Activated CD8-positive, alpha-beta T cell treated with anti-CD3 and anti-CD28 coated beads, Interleukin-2, amount 10 ng/mL, durations not matched to agents 7 days and 5 days (primary cell): ENCODE results near the gene PARPBP. TPM values are rescaled to one million over a fixed set of nuclear protein-coding genes. Genes with fewer than 3 reads are reported as not detected.
"Not testable (repeated sequence)": the region's sequence is repeated elsewhere in the genome, so short reads cannot be mapped to it uniquely, and the experiment has no call there.

ENCODE experiments used
- ATAC-seq: fragments of 150-1000 bp; cut with Tn5 transposase; one replicate; pipeline ENCODE4 v1.10.0; 2021; ENCODE audit warnings: moderate library complexity
- CTCF ChIA-PET: fragments of 350-600 bp; sonication (Branson Sonifier 250); formaldehyde crosslinking; loops from one replicate; lab custom pipeline; 2021; ENCODE audit warnings: antibody characterized with exemption; lab: Charles Lee
- POLR2A ChIA-PET: fragments of 350-600 bp; sonication (Branson Sonifier 250); formaldehyde crosslinking; loops from one replicate; lab custom pipeline; 2021; ENCODE audit warnings: antibody characterized with exemption; lab: Charles Lee
- DNase-seq: peaks from one replicate; pipeline ENCODE4 v3.0.0-alpha.2; 2020
- H3K27ac Mint-ChIP-seq: one replicate; pipeline ENCODE4 v1.8.0; 2021; ENCODE audit warnings: mild to moderate bottlenecking, mixed read lengths
- H3K27me3 Mint-ChIP-seq: one replicate; pipeline ENCODE4 v1.8.0; 2021; ENCODE audit warnings: low read depth, mixed read lengths
- H3K36me3 Mint-ChIP-seq: one replicate; pipeline ENCODE4 v1.8.0; 2021; ENCODE audit warnings: low read depth, mixed read lengths
- H3K4me1 Mint-ChIP-seq: one replicate; pipeline ENCODE4 v1.8.0; 2021; ENCODE audit warnings: low read depth, mixed read lengths
- H3K4me3 Mint-ChIP-seq: one replicate; pipeline ENCODE4 v1.8.0; 2021; ENCODE audit warnings: mild to moderate bottlenecking, mixed read lengths
- H3K9me3 Mint-ChIP-seq: one replicate; pipeline ENCODE4 v1.8.0; 2022; ENCODE audit warnings: mixed read lengths; ENCODE audit not compliant: insufficient read depth
- total RNA-seq, 2 experiments: library from RNA; stranded (reverse); gene quantifications; one replicate each; pipeline ENCODE4 v1.2.3, GENCODE V29; 2021

PARPBP gene
- total RNA-seq, 2 experiments from 2014 or later = 32.2 to 35.9 TPM

DNA sequence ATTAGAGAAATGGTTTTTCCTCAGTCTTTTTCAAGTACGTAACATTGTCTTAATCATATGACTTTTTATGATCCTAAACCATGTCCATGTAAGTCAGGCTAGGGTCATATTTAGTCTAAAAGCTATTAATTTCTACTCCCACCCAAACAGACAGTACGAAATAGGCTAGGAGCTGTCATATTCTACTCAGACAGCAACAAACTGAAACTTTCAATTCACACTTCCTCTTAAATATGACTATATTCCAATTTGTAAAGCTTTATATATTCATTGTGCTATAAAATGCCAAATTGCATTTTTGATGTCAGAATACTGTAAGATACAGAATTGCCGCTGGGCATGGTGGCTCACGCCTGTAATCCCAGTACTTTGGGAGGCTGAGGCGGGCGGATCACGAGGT is 3.6 kb upstream of the PARPBP start:
- no peak for DNase-seq
- no peak for ATAC-seq
- ChIA-PET POLR2A (interaction anchor here (1.5 kb wide), 1 partner anchor 55 kb away, joined by 4 read pairs; no protein-coding TSS in a partner anchor), CTCF (no interaction called here)
- Mint-ChIP-seq H3K36me3 (peaks cover 30% of the 10 kb centered on the region), H3K4me1 (peaks cover 19% of the 10 kb centered on the region), H3K27me3 (no peaks in the 10 kb centered on the region), H3K27ac (no peak overlapping the region), H3K9me3 (no peaks in the 10 kb centered on the region), H3K4me3 (no peak overlapping the region)

DNA sequence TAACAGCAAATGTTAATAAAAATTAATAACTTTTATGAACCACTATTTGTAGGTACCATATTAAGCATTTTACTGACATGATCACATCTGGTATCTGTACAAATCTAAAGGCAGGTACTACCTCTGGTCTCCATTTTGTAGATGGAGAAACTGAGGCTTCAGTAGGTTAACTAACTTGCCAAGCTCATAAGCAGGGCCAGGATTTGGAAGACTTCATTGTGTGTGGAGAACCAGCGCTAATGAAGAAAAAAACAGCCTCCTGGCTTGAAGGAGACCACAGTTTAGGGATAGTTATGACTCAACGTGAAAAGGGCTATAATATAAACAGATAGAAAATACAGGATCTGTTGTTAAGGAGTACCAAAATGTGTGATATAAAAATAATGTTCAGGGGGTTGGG is 1.1 kb upstream of the PARPBP start:
- Mint-ChIP-seq H3K36me3 (peaks cover 31% of the 10 kb centered on the region), H3K9me3 (no peaks in the 10 kb centered on the region), H3K4me1 (peaks cover 40% of the 10 kb centered on the region), H3K27me3 (no peaks in the 10 kb centered on the region), H3K4me3 (peak overlapping the region; percentile 84), H3K27ac (peak overlapping the region; percentile 50)
- POLR2A ChIA-PET = interaction anchor here (1.3 to 2.9 kb wide), 2 partner anchors 9 to 57 kb away, joined by 7 to 17 read pairs; partner anchors contain the start of gene WASHC3
- DNase-seq = no peak
- ATAC-seq = no peak
- CTCF ChIA-PET = interaction anchor here (1.8 kb wide), 1 partner anchor 9 kb away, joined by 5 read pairs; no protein-coding TSS in a partner anchor

DNA sequence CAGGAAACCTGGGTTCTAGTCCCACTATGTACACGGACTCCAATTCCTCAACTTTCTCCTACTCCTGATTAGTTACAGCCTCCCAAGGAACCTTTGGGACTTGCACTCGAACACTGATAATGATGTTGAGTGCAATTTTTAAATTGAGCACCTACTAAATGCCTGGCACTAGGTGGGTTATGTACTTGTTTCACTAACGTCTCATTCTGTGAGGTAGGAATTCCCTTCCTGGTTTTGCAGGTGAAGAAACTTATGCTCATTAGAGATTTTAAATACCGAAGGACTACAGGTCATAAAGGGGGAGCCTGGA is 536 bp downstream of the PARPBP start:
- Mint-ChIP-seq H3K4me3 (peak overlapping the region; percentile 84), H3K4me1 (peaks cover 44% of the 10 kb centered on the region), H3K36me3 (peaks cover 38% of the 10 kb centered on the region), H3K9me3 (no peaks in the 10 kb centered on the region), H3K27ac (peak overlapping the region; percentile 87), H3K27me3 (no peaks in the 10 kb centered on the region)
- POLR2A ChIA-PET = interaction anchor here (2.9 kb wide), 1 partner anchor 59 kb away, joined by 17 read pairs; the partner anchor contains the start of gene WASHC3
- no peak for DNase-seq
- ATAC-seq = no peak
- CTCF ChIA-PET = interaction anchor here (0.6 to 2.4 kb wide), 5 partner anchors 25 to 362 kb away, joined by 3 to 8 read pairs (median 5); no protein-coding TSS in a partner anchor

GRCh38 chr12:102120886-102121285 is 903 bp downstream of the PARPBP start:
- peak overlapping the region; percentile 87 for H3K27ac Mint-ChIP-seq
- H3K36me3 Mint-ChIP-seq = peaks cover 39% of the 10 kb centered on the region
- no peaks in the 10 kb centered on the region for H3K27me3 Mint-ChIP-seq
- no peaks in the 10 kb centered on the region for H3K9me3 Mint-ChIP-seq
- DNase-seq (peak; percentile 28), ATAC-seq (no peak)
- peaks cover 44% of the 10 kb centered on the region for H3K4me1 Mint-ChIP-seq
- H3K4me3 Mint-ChIP-seq = peak overlapping the region; percentile 84
- ChIA-PET CTCF (interaction anchor here (0.6 to 2.4 kb wide), 5 partner anchors 25 to 362 kb away, joined by 3 to 8 read pairs (median 5); no protein-coding TSS in a partner anchor), POLR2A (interaction anchor here (2.9 kb wide), 1 partner anchor 59 kb away, joined by 17 read pairs; the partner anchor contains the start of gene WASHC3)

DNA sequence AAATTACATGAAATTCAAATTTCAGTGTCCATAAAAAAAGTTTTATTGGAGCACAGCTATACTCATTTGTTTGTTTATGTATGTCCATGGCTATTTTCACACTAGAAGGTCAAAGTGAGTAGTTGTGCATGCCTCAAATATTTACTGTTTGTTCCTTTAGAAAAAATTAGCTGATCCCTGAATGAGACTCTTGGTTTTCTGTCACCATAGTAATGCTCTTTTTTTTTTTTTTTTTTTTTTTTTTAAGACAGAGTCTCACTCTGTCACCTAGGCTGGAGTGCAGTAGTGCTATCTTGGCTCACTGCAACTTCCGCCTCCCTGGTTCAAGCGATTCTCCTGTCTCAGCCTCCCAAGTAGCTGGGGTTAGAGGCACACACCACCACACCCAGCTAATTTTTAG is 1.3 kb downstream of the PARPBP start:
- not testable (repeated sequence) for DNase-seq, ATAC-seq, H3K27me3 Mint-ChIP-seq, H3K9me3 Mint-ChIP-seq
- CTCF ChIA-PET = interaction anchor here (1.9 to 2.4 kb wide), 3 partner anchors 26 to 181 kb away, joined by 4 to 8 read pairs (median 5); no protein-coding TSS in a partner anchor
- Mint-ChIP-seq H3K27ac (peak overlapping the region; percentile 87), H3K4me1 (peaks cover 42% of the 10 kb centered on the region), H3K4me3 (peak overlapping the region; percentile 84), H3K36me3 (peaks cover 39% of the 10 kb centered on the region)
- POLR2A ChIA-PET = interaction anchor here (2.9 kb wide), 1 partner anchor 60 kb away, joined by 17 read pairs; the partner anchor contains the start of gene WASHC3

DNA sequence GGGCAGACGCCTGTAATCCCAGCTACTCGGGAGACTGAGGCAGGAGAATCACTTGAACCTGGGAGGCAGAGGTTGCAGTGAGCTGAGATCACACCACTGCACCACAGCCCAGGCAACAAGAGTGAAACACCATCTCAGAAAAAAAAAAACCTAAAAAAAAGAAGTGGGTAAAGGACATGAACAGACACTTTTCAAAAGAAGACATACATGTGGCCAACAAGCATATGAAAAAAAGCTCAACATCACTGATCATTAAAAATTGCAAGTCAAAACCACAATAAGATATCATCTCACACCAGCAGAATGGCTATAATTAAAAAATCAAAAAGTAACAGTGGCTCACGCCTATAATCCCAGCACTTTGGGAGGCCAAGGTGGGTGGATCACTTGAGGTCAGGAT is 10.7 kb downstream of the PARPBP start:
- POLR2A ChIA-PET, CTCF ChIA-PET, H3K4me3 Mint-ChIP-seq, DNase-seq, H3K9me3 Mint-ChIP-seq, H3K27me3 Mint-ChIP-seq, ATAC-seq, H3K4me1 Mint-ChIP-seq, H3K27ac Mint-ChIP-seq: not testable (repeated sequence)
- H3K36me3 Mint-ChIP-seq = peaks cover 67% of the 10 kb centered on the region

- H3K4me3 Mint-ChIP-seq, H3K9me3 Mint-ChIP-seq, DNase-seq, CTCF ChIA-PET, H3K27ac Mint-ChIP-seq, POLR2A ChIA-PET, H3K27me3 Mint-ChIP-seq, H3K4me1 Mint-ChIP-seq, ATAC-seq: not testable (repeated sequence)
- H3K36me3 Mint-ChIP-seq = peaks cover 63% of the 10 kb centered on the region
Measured at GRCh38 chr12:102131442-102131841, 11.5 kb downstream of the PARPBP start.

- H3K27ac Mint-ChIP-seq, POLR2A ChIA-PET, ATAC-seq, H3K4me3 Mint-ChIP-seq, H3K9me3 Mint-ChIP-seq, H3K27me3 Mint-ChIP-seq, CTCF ChIA-PET, DNase-seq, H3K4me1 Mint-ChIP-seq: not testable (repeated sequence)
- peaks cover 74% of the 10 kb centered on the region for H3K36me3 Mint-ChIP-seq
Measured at GRCh38 chr12:102137619-102138018, 17.6 kb downstream of the PARPBP start.

- POLR2A ChIA-PET = not testable (repeated sequence)
Measured at GRCh38 chr12:102142866-102143373, 22.9 kb downstream of the PARPBP start.

DNA sequence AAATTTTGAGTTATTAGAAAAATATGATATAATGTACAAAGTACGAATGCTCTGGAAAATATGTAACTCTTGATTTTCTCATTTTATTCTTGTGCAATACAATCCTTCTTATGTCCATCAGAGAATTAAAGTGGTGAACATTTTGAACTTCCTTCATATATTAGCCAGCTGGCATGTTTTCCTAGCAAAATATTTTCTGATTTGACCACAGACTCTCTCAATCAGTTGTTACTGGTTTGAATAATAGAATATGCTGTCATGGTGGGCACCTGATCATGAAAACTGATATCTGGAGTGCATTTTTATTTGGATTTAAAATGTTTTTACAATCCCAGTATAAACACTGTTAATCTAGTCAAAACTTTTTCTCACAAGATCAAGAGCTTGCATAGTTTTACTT is 24.2 kb downstream of the PARPBP start:
- H3K4me3 Mint-ChIP-seq = no peak overlapping the region
- ChIA-PET POLR2A (no interaction called here), CTCF (no interaction called here)
- DNase-seq = no peak
- no peaks in the 10 kb centered on the region for H3K27me3 Mint-ChIP-seq
- H3K9me3 Mint-ChIP-seq = no peaks in the 10 kb centered on the region
- no peak for ATAC-seq
- peaks cover 14% of the 10 kb centered on the region for H3K4me1 Mint-ChIP-seq
- H3K36me3 Mint-ChIP-seq = peaks cover 56% of the 10 kb centered on the region
- H3K27ac Mint-ChIP-seq = no peak overlapping the region

More at GRCh38 chr12:102142866-102143373, 22.9 kb downstream of the PARPBP start:
- peaks cover 66% of the 10 kb centered on the region for H3K36me3 Mint-ChIP-seq
- H3K9me3 Mint-ChIP-seq, H3K27me3 Mint-ChIP-seq, ATAC-seq, DNase-seq, H3K27ac Mint-ChIP-seq, CTCF ChIA-PET, H3K4me3 Mint-ChIP-seq: not testable (repeated sequence)
- peaks cover 14% of the 10 kb centered on the region for H3K4me1 Mint-ChIP-seq

- Mint-ChIP-seq H3K36me3 (peaks cover 41% of the 10 kb centered on the region), H3K4me1 (peaks cover 12% of the 10 kb centered on the region)
- ATAC-seq, CTCF ChIA-PET, H3K4me3 Mint-ChIP-seq, POLR2A ChIA-PET, DNase-seq, H3K9me3 Mint-ChIP-seq, H3K27ac Mint-ChIP-seq, H3K27me3 Mint-ChIP-seq: not testable (repeated sequence)
Measured at GRCh38 chr12:102147062-102147587, 27.1 kb downstream of the PARPBP start.

- POLR2A ChIA-PET, ATAC-seq, H3K4me1 Mint-ChIP-seq, H3K27ac Mint-ChIP-seq, H3K9me3 Mint-ChIP-seq, H3K4me3 Mint-ChIP-seq, DNase-seq, H3K27me3 Mint-ChIP-seq: not testable (repeated sequence)
- CTCF ChIA-PET = interaction anchor here (0.7 kb wide), 1 partner anchor 14 kb away, joined by 4 read pairs; no protein-coding TSS in a partner anchor
- H3K36me3 Mint-ChIP-seq = peaks cover 36% of the 10 kb centered on the region
Measured at GRCh38 chr12:102155206-102155605, 35.2 kb downstream of the PARPBP start.
